A673 (cell line): ENCODE results near the gene MMP24. TPM values are rescaled to one million over a fixed set of nuclear protein-coding genes. Genes with fewer than 3 reads are reported as not detected.

Source experiments
- Bru-seq: library from RNA; stranded (reverse); fragments of 400-500 nt; gene quantifications from one replicate; lab custom pipeline; 2021; lab: Mats Ljungman, UMichigan
- BruChase-seq, 2 experiments: library from RNA; stranded (reverse); fragments of 400-500 nt; gene quantifications; one replicate each; lab custom pipeline; 2021; lab: Mats Ljungman, UMichigan
- BruUV-seq: library from RNA; stranded (reverse); fragments of 400-500 nt; replicated peaks from 2 replicates; lab custom pipeline; 2021; lab: Mats Ljungman, UMichigan
- CTCF ChIA-PET: fragments of 300-600 bp; sonication (Branson Sonifier 250); formaldehyde crosslinking; loops from one replicate; lab custom pipeline; 2022; ENCODE audit warnings: antibody characterized with exemption; lab: Charles Lee
- POLR2A ChIA-PET: fragments of 300-600 bp; sonication (Branson Sonifier 250); formaldehyde crosslinking; loops from one replicate; lab custom pipeline; 2022; ENCODE audit warnings: antibody characterized with exemption; ENCODE audit not compliant: low non-redundant PET; lab: Charles Lee
- DNase-seq: peaks from one replicate; pipeline ENCODE4 v3.0.0-alpha.2; 2015; ENCODE audit warnings: low spot score
- H3K27ac ChIP-seq: fragments of 200-600 bp; sonication (generic); 2 replicates; pipeline ENCODE4 v1.5.1; 2016; ENCODE audit warnings: mixed run types, low read depth, mild to moderate bottlenecking, mixed read lengths, antibody characterized with exemption, low read length; ENCODE audit not compliant: poor library complexity, severe bottlenecking
- H3K27me3 ChIP-seq: fragments of 200-600 bp; sonication (generic); replicated peaks from 2 replicates; pipeline ENCODE4 v1.6.1; 2017; ENCODE audit warnings: mixed run types, low read depth, mild to moderate bottlenecking, mixed read lengths, antibody characterized with exemption, low read length; ENCODE audit not compliant: insufficient read depth, poor library complexity
- H3K36me3 ChIP-seq: fragments of 200-600 bp; sonication (generic); 2 replicates; pipeline ENCODE4 v1.6.1; 2016; ENCODE audit warnings: mixed run types, mild to moderate bottlenecking, mixed read lengths, antibody characterized with exemption, low read length; ENCODE audit not compliant: insufficient read depth, poor library complexity, severe bottlenecking
- H3K4me1 ChIP-seq: fragments of 200-600 bp; sonication (generic); 2 replicates; pipeline ENCODE4 v1.6.1; 2017; ENCODE audit warnings: mixed run types, mild to moderate bottlenecking, mixed read lengths, antibody characterized with exemption, low read length; ENCODE audit not compliant: insufficient read depth, poor library complexity, severe bottlenecking
- H3K4me3 ChIP-seq: fragments of 200-600 bp; sonication (generic); 2 replicates; pipeline ENCODE4 v1.5.1; 2016; ENCODE audit warnings: low read depth, mixed run types, mild to moderate bottlenecking, mixed read lengths, low read length; ENCODE audit not compliant: poor library complexity, severe bottlenecking
- H3K9me3 ChIP-seq: fragments of 200-600 bp; sonication (generic); 2 replicates; pipeline ENCODE4 v1.6.1; 2016; ENCODE audit warnings: mixed run types, low read depth, mild to moderate bottlenecking, mixed read lengths, antibody characterized with exemption, low read length; ENCODE audit not compliant: poor library complexity, severe bottlenecking
- EZH2 ChIP-seq: fragments of 200-600 bp; sonication (generic); IDR thresholded peaks from 2 replicates; pipeline ENCODE4 v1.6.1; 2017; ENCODE audit warnings: borderline replicate concordance, low read depth, mild to moderate bottlenecking, mixed read lengths, antibody characterized with exemption, low read length; ENCODE audit not compliant: poor library complexity, severe bottlenecking
- intact Hi-C: fragments of 100-400 bp; cut with micrococcal nuclease; formaldehyde crosslinking; loops from one replicate; pipeline ENCODE4 v1.10.0; 2022; ENCODE audit not compliant: unreplicated experiment
- long read RNA-seq: library from polyadenylated mRNA; stranded (forward); transcript quantifications from one replicate; pipeline ENCODE4 v2.0.0, GENCODE V29; 2022
- total RNA-seq: library from RNA; stranded (reverse); gene quantifications from 2 replicates; pipeline ENCODE4 v1.2.3, GENCODE V29; 2021
- TF ChIP-seq, protein P1 (sequence below): fragments of 300-800, 200-600 bp; sonication (generic); conservative IDR thresholded peaks from 2 replicates; pipeline ENCODE4 v1.5.1; 2017; ENCODE audit warnings: low read depth, mild to moderate bottlenecking, antibody characterized with exemption, low read length, moderate library complexity, mixed read lengths

MMP24 gene
- total RNA-seq, result 0.11 and 0.20 TPM in 2 replicates
- Bru-seq, nascent RNA, result percentile 5 among the genes with signal in this experiment
- BruChase-seq, experiment 1, labeled RNA remaining after a 2-hour chase, result percentile 2 among the genes with signal in this experiment
- percentile 5 among the genes with signal in this experiment for BruChase-seq, experiment 2, labeled RNA remaining after a 6-hour chase
- long read RNA-seq, full-length matches to known transcripts, result 1 of 68 reads
- long read RNA-seq, partial matches to known transcripts, result 0 of 68 reads
- long read RNA-seq, other reads (novel, unspliced or antisense), result 67 of 68 reads

DNA sequence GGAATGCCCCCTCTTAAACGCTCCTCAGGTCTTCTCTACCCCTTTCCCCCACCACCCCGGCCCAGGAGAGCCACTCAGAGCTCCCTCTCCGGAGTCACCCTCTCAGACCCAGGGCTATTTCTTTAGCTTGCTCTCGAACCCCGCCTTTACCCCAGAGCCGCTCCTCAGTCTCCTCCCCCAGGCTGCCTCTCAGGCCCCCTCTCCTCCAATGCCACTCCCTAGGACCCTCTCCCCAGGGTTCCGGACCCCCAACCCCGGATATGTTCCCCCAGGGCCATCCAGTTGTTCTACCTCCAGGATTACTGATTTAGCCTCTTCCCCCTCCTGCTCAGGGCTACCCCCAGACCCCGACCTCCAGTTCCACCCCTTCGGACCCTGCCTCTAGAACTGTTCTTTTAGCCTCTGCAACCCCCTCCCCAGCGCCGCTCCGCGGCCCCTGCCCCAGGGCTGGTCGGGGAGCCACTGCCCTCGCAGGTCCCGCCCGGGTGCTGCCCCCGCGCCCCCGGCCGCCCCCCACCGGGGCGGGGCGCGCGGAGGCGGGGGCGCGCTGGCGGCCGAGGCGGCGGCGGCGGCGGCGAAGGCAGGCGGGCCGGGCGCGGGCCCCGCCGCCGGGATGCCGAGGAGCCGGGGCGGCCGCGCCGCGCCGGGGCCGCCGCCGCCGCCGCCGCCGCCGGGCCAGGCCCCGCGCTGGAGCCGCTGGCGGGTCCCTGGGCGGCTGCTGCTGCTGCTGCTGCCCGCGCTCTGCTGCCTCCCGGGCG, at the start of gene MMP24:
Gene MMP24, plus strand, starts transcription at position 565 of the 758 bp plus-strand sequence. Its CDS starts 49 bp downstream, at position 614.
- ChIA-PET POLR2A (no interaction called here), CTCF (interaction anchor here (0.5 to 0.7 kb wide), 3 partner anchors 43 to 130 kb away, joined by 3 to 4 read pairs (median 3); no protein-coding TSS in a partner anchor)
- Histone ChIP-seq H3K27ac (no peak within 1 kb of the TSS), H3K27me3 (peaks cover 64% of the 10 kb centered on the region), H3K36me3 (no peaks in the 10 kb centered on the region), H3K4me1 (no peaks in the 10 kb centered on the region), H3K4me3 (peak within 1 kb of the TSS; percentile 23), H3K9me3 (no peaks in the 10 kb centered on the region)
- BruUV-seq, result no TSS peak
- intact Hi-C loops, result no loop called here
- TF ChIP-seq, protein P1, sequence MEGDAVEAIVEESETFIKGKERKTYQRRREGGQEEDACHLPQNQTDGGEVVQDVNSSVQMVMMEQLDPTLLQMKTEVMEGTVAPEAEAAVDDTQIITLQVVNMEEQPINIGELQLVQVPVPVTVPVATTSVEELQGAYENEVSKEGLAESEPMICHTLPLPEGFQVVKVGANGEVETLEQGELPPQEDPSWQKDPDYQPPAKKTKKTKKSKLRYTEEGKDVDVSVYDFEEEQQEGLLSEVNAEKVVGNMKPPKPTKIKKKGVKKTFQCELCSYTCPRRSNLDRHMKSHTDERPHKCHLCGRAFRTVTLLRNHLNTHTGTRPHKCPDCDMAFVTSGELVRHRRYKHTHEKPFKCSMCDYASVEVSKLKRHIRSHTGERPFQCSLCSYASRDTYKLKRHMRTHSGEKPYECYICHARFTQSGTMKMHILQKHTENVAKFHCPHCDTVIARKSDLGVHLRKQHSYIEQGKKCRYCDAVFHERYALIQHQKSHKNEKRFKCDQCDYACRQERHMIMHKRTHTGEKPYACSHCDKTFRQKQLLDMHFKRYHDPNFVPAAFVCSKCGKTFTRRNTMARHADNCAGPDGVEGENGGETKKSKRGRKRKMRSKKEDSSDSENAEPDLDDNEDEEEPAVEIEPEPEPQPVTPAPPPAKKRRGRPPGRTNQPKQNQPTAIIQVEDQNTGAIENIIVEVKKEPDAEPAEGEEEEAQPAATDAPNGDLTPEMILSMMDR, result no peak
- peak; percentile 64 for TF ChIP-seq EZH2
- no peak for DNase-seq

DNA sequence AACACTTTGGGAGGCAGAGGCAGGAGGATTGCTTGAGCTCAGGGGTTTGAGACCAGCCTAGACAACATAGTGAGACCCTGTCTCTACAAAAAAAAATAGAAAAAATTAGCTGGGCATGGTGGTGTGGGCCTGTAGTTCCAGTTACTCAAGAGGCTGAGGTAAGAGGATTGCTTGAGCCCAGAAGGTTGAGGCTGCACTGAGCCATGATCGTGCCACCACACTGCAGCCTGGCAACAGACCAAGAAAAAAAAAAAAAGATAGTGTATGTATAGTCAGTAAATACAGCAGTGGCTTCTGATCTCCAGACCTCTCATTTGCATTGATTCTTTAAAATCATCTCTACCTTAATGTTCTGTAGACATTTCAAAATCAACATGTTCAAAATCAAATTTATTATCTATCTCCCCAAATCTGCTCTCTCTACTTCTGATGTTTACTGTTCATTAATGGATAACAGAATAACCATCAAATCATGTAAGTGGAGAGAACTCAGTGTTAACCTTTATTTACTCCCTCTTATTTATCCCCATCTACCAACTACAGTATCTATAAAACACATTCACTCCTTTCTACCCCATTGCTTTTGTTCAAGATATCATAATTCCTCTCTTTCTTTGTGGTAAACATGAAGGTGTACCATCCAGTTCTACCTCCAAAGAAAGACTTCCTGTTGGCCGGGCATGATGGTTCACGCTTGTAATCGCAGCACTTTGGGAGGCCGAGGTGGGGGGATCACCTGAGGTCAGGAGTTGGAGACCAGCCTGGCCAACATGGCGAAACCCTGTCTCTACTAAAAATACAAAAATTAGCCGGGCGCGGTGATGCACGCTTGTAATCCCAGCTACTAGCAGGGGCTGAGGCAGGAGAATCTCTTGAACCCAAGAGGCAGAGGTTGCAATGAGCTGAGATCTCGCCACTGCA, 46.9 kb upstream of the MMP24 start:
- H3K4me3 ChIP-seq, result no peak overlapping the region
- no TSS peak for BruUV-seq
- H3K36me3 ChIP-seq, result no peaks in the 10 kb centered on the region
- no peaks in the 10 kb centered on the region for H3K9me3 ChIP-seq
- no peak for TF ChIP-seq EZH2
- TF ChIP-seq, protein P1, result no peak
- no peak for DNase-seq
- no peak overlapping the region for H3K27ac ChIP-seq
- peaks cover 9% of the 10 kb centered on the region for H3K27me3 ChIP-seq
- H3K4me1 ChIP-seq, result no peaks in the 10 kb centered on the region
- intact Hi-C loops, result no loop called here
- ChIA-PET POLR2A (interaction anchor here (0.7 kb wide), 1 partner anchor 63 kb away, joined by 12 read pairs; no protein-coding TSS in a partner anchor), CTCF (interaction anchor here (0.5 kb wide), 1 partner anchor 83 kb away, joined by 4 read pairs; no protein-coding TSS in a partner anchor)

DNA sequence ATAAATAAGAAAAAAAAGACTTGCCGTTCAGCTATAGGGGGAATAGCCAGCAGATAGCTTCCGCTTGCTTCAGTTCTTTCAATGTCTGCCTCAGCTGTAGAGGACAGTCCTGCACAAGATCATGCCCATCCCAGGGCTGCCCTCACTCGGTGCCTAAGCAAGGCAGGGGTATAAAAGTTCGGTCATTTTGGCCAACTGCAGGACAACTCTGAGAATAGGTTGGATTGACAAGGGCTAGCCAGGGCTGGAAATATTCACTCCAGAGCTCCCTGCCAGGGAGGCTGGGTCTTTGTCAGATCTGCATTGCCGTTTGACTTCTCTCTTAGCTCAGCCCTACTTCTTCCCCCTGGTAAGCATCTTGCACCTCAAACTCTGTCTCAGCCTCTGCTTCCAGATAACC, 46.2 kb upstream of the MMP24 start:
- H3K27me3 ChIP-seq, result peaks cover 9% of the 10 kb centered on the region
- H3K4me3 ChIP-seq, result no peak overlapping the region
- no peak for DNase-seq
- intact Hi-C loops, result no loop called here
- no TSS peak for BruUV-seq
- H3K4me1 ChIP-seq, result no peaks in the 10 kb centered on the region
- TF ChIP-seq, protein P1, result no peak
- no peak for TF ChIP-seq EZH2
- H3K36me3 ChIP-seq, result no peaks in the 10 kb centered on the region
- H3K27ac ChIP-seq, result no peak overlapping the region
- ChIA-PET POLR2A (interaction anchor here (0.6 kb wide), 1 partner anchor 14 kb away, joined by 21 read pairs; no protein-coding TSS in a partner anchor), CTCF (no interaction called here)
- no peaks in the 10 kb centered on the region for H3K9me3 ChIP-seq
